Measurements from ENCODE around the gene DGLUCY. TPM values are rescaled to one million over a fixed set of nuclear protein-coding genes. Genes with fewer than 3 reads are reported as not detected.

DGLUCY gene
- total and polyA plus RNA-seq, 2 of the 13 experiments (the other 11 are each of a cell fraction or from before 2014, with no cell fraction given) = 14.8 to 36.3 TPM

- TF ChIP-seq TFDP1 (CRISPR knock-in tag; IDR thresholded peaks at IDR 0.05; ENCODE audit: borderline replicate concordance) = no peak
- no peak for TF ChIP-seq PITX1 (CRISPR knock-in tag; IDR thresholded peaks at IDR 0.05)
- TF ChIP-seq ZNF101 (CRISPR knock-in tag; IDR thresholded peaks at IDR 0.05; ENCODE audit: borderline replicate concordance, low read depth) = no peak
- no peak for TF ChIP-seq HNF4A (CRISPR knock-in tag; IDR thresholded peaks at IDR 0.05)
- no peak for TF ChIP-seq ZNF207 (IDR thresholded peaks at IDR 0.05; ENCODE audit: borderline replicate concordance)
These were observed 107.4 kb downstream of the DGLUCY start (continued) for GRCh38 chr14:91221270-91221669.

- Histone ChIP-seq H4K20me1 (ENCODE audit: insufficient read depth, low read length) (no peaks in the 10 kb centered on the region), H3K4me1 (ENCODE audit: insufficient read depth, low read length) (no peaks in the 10 kb centered on the region), H3K27me3 (ENCODE audit: control insufficient read depth in 1 of 2, insufficient read depth in 2 of 2, low read length in 2 of 2) (no peaks in the 10 kb centered on the region), H3K9me3 (ENCODE audit: low read length) (no peaks in the 10 kb centered on the region), H3K4me2 (ENCODE audit: low read depth, low read length) (no peak overlapping the region), H3K79me2 (ENCODE audit: insufficient read depth, low read length) (no peaks in the 10 kb centered on the region), H3K9ac (ENCODE audit: insufficient read depth, low read depth, low read length) (no peak overlapping the region), H3K4me3 (replicated peaks in 1 of 3; ENCODE audit: insufficient read depth in 1 of 3, low read depth in 2 of 3, low read length in 3 of 3) (no peak overlapping the region), H2AFZ (ENCODE audit: low read length) (no peak overlapping the region), H3K27ac (ENCODE audit: extremely low read length, insufficient read depth, low read length) (no peak overlapping the region), H3K36me3 (replicated peaks in 1 of 2; ENCODE audit: control insufficient read depth in 1 of 2, insufficient read depth in 2 of 2, low read length in 2 of 2) (no peaks in the 10 kb centered on the region; a peak in 1 of 5 replicates)
- ATAC-seq = no peak
- ChIA-PET POLR2A (no interaction called here), CTCF (ENCODE audit: low intra/inter-chr PET ratio, low total read pairs) (no interaction called here)
- WGBS (ENCODE audit: low lambda C conversion rate) = 100% methylated on average over 1 of the region's 1 CpG
- BruUV-seq (replicated peaks) = no TSS peak
- in situ Hi-C loops (cut with HindIII; ENCODE audit: extremely low pct_ligation_motif_present, low pct_unique_long_range_greater_than_20kb) = no loop called here
- FAIRE-seq = no peak
- DNase-seq (ENCODE audit: low spot score) = no peak
- intact Hi-C loops (cut with micrococcal nuclease; ENCODE audit: unreplicated experiment) = no loop called here
- TF ChIP-seq ZBTB26 (CRISPR knock-in tag; IDR thresholded peaks at IDR 0.05; ENCODE audit: borderline replicate concordance) (no peak), NAIF1 (CRISPR knock-in tag; IDR thresholded peaks at IDR 0.05; ENCODE audit: borderline replicate concordance) (no peak), ZBTB49 (CRISPR knock-in tag; IDR thresholded peaks at IDR 0.05; ENCODE audit: borderline replicate concordance) (no peak)
These were observed 109.3 kb downstream of the DGLUCY start for GRCh38 chr14:91223028-91223783.

All from HepG2 (cell line).